Mesenteric fat pad (tissue), 1 donor: ENCODE results near the gene C5orf47. TPM values are rescaled to one million over a fixed set of nuclear protein-coding genes. Genes with fewer than 3 reads are reported as not detected.

Experiments used
- DNase-seq: peaks from one replicate; pipeline ENCODE4 v3.0.0-alpha.2; 2020; ENCODE audit warnings: low spot score
- total RNA-seq: library from RNA; stranded (reverse); fragmentation: NEBNext Ultra II Directional; extraction: Animal tissue kit (Norgen Biotek cat#: 25700); gene quantifications from one replicate; pipeline ENCODE4 v1.2.1, GENCODE V29; 2021
- donor health status: DM: yes; HTN: yes; CAD: no.

Gene C5orf47
- total RNA-seq, 1 donor from 2014 or later = not detected

GRCh38 chr5:174022384-174023095, 33.6 kb downstream of the C5orf47 start:
- no peak for DNase-seq

- DNase-seq = no peak
Measured at GRCh38 chr5:174030286-174030685, 41.3 kb downstream of the C5orf47 start.

- no peak for DNase-seq
Measured at GRCh38 chr5:174044466-174045254, 55.7 kb downstream of the C5orf47 start.

GRCh38 chr5:174045470-174046025, 56.6 kb downstream of the C5orf47 start, which contains the start of gene NSG2:
NSG2 (plus strand) TSS chr5:174045706; CDS start chr5:174046756, 1,050 bp downstream.
- no peak for DNase-seq

GRCh38 chr5:174046558-174046957, 57.6 kb downstream of the C5orf47 start:
- DNase-seq = no peak

GRCh38 chr5:174047472-174048099, 58.6 kb downstream of the C5orf47 start:
- no peak for DNase-seq

GRCh38 chr5:174052636-174053035, 63.7 kb downstream of the C5orf47 start:
- DNase-seq = no peak

GRCh38 chr5:174053905-174054304, 64.9 kb downstream of the C5orf47 start:
- DNase-seq = no peak

Other genes with a start within 250 kb of the C5orf47 start
- gene CPEB4, start 100.8 kb upstream of the C5orf47 start, total RNA-seq = 60.2 TPM
- 0.16 TPM for gene NSG2, start 56.5 kb downstream of the C5orf47 start, total RNA-seq